Activated naive CD4-positive, alpha-beta T cell treated with anti-CD3 and anti-CD28 coated beads, Interleukin-2, amount 50 U/mL, for 72 hours (primary cell): ENCODE measurements around the gene DMAC2. TPM values are rescaled to one million over a fixed set of nuclear protein-coding genes. Genes with fewer than 3 reads are reported as not detected.
A peak's percentile ranks its signal among the peaks of the same experiment; 100 is the strongest.
"Not testable (repeated sequence)": the region's sequence is repeated elsewhere in the genome, so short reads cannot be mapped to it uniquely, and the experiment has no call there.

Source experiments
- ATAC-seq, 2 donors: fragments of 150-1000 bp; cut with Tn5 transposase; 2 replicates each; pipeline ENCODE4 v1.10.0; 2021; ENCODE audit warnings: mild to moderate bottlenecking in 2 of 2, moderate library complexity in 2 of 2
- DNase-seq, 2 donors: peaks; one replicate each; pipeline ENCODE4 v3.0.0; 2021 to 2022; ENCODE audit warnings: low spot score in 2 of 2
- H3K27ac Mint-ChIP-seq, 2 donors: one replicate each; pipeline ENCODE4 v1.8.0; 2022; ENCODE audit warnings: mild to moderate bottlenecking in 2 of 2, mixed read lengths in 2 of 2
- H3K36me3 Mint-ChIP-seq, 2 donors: one replicate each; pipeline ENCODE4 v1.8.0; 2022; ENCODE audit warnings: mixed read lengths in 2 of 2
- H3K9me3 Mint-ChIP-seq, 2 donors: one replicate each; pipeline ENCODE4 v1.8.0; 2022; ENCODE audit warnings: mixed read lengths in 2 of 2
- total RNA-seq, 2 donors: library from RNA; stranded (reverse); gene quantifications; one replicate each; pipeline ENCODE4 v1.2.3, GENCODE V29; 2022

The DMAC2 gene
- total RNA-seq, 2 donors from 2014 or later, result 46.7 to 58.5 TPM

DNA sequence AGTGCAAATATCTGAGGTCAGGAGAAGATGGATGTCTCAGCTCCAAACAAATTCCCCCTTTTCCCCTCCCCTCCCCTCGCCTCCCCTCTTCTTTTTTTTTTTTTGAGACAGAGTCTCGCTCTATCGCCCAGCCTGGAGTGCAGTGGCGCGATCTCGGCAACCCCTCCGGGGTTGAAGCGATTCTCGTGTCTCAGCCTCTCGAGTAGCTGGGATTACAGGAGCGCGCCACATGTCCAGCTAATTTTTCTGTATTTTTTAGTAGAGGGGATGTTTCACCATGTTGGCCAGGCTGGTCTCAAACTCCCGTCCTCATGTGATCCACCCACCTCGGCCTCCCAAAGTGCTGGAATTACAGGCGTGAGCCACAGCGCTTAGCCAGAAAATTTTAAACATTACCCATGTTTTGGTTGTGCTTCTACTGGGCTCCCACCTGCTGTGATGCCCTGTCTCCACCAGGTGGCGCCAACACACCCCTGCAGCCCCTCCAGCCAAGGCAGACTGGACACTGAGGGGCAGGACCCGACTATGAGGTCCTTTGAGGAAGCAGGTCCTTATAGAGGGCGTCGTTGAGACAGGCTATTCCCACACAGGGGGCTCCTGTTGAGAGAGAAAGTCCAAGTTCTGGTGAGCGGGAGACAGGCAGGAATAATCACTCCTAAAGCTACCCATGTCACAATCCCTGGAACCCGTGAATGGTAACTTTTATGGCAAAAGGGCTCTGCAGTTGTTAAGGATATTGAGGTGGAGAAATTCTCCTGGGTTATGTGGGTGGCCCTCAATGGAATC is 9.6 kb upstream of the DMAC2 start:
- no peaks in the 10 kb centered on the region for H3K36me3 Mint-ChIP-seq
- no peaks in the 10 kb centered on the region for H3K9me3 Mint-ChIP-seq
- DNase-seq (peak; percentile 80 to 81), ATAC-seq (peak; percentile 92 to 95)
- H3K27ac Mint-ChIP-seq, result peak overlapping the region; percentile 59 to 90

DNA sequence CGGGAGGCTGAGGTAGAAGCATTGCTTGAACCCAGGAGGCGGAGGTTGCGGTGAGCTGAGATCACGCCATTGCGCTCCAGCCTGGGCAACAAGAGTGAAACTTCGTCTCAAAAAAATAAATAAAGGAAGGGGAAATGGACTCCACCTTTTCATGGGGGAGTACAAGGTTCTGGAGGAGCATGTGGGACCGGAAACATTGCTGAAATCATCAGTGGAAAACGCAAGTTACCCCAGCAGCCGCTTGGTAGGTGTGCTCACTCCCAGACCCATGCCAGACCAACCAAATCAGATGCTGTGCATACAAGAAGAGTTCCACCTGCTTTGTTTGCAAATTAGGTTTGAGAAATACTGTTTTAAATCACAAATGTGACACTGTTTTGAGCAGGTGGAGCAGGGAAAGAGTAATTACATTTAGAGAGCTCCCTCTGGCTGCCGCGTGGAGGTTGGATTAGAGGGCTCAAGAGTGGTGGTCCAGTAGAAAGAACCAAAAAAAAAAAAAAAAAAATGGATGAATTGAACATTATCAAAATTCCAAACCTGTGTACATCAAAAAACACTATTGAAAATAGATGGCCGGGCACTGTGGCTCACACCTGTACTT is 8.1 kb upstream of the DMAC2 start:
- H3K36me3 Mint-ChIP-seq, result no peaks in the 10 kb centered on the region
- ATAC-seq, result no peak
- H3K9me3 Mint-ChIP-seq, result no peaks in the 10 kb centered on the region
- no peak overlapping the region for H3K27ac Mint-ChIP-seq
- no peak for DNase-seq

DNA sequence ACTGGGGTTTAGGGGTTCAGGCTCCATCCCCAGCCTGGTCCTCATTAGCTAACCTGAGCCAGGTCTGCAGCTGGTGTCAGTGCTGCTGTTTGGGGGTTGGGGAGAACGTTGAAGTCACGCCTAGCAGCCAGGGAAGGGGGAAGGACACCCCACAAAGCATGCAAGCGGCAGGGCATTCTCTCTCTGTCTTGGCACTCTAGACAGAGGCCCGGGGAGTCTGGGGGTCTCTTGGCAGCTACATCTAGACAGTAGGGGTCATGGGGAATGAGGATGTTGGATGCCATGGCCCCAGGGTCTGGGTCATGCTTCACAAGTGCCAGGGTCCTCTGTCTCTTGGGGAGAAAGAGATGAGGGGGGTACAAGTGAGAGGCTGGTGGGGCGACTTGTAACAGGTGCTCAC is 5.9 kb upstream of the DMAC2 start:
- no peaks in the 10 kb centered on the region for H3K36me3 Mint-ChIP-seq
- DNase-seq (no peak), ATAC-seq (no peak)

DNA sequence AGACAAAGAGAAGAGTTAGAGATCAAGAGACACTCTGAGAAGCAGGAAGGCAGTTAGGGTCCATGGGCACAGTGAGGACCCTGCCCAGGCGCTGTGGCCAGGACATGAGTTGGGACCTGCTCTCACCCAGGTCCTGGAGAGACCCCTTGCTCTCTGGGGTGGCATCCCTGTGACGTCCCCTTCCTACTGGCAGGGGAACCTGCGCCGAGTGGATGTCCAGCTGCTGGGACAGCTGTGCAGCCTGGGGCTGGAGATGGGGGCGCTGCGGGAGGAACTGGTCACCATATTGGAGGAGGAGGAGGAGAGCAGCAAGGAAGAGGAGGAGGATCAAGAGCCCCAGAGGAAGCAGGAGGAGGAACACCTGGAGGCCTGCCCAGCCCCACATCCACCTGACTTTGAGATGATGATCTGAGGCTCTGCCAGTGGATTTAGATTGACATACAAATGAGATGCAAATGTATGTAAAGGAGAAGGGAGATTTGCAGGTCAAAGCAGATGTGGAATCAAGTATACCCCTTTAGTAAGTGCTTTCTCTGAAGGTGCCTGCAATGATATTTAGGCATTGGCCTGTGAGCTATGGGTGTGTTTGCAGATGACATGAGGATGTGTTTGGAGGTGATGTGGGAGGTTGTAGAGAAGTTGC is 4.2 kb upstream of the DMAC2 start:
- peak overlapping the region in 1 of 2 donors; percentile 82 for H3K27ac Mint-ChIP-seq
- peak in 1 of 2 donors; percentile 35 for DNase-seq
- no peaks in the 10 kb centered on the region for H3K36me3 Mint-ChIP-seq
- no peak for ATAC-seq
- H3K9me3 Mint-ChIP-seq, result no peaks in the 10 kb centered on the region

More for the DNA sequence above, 5.9 kb upstream of the DMAC2 start:
- Mint-ChIP-seq H3K27ac (no peak overlapping the region), H3K9me3 (no peaks in the 10 kb centered on the region)

DNA sequence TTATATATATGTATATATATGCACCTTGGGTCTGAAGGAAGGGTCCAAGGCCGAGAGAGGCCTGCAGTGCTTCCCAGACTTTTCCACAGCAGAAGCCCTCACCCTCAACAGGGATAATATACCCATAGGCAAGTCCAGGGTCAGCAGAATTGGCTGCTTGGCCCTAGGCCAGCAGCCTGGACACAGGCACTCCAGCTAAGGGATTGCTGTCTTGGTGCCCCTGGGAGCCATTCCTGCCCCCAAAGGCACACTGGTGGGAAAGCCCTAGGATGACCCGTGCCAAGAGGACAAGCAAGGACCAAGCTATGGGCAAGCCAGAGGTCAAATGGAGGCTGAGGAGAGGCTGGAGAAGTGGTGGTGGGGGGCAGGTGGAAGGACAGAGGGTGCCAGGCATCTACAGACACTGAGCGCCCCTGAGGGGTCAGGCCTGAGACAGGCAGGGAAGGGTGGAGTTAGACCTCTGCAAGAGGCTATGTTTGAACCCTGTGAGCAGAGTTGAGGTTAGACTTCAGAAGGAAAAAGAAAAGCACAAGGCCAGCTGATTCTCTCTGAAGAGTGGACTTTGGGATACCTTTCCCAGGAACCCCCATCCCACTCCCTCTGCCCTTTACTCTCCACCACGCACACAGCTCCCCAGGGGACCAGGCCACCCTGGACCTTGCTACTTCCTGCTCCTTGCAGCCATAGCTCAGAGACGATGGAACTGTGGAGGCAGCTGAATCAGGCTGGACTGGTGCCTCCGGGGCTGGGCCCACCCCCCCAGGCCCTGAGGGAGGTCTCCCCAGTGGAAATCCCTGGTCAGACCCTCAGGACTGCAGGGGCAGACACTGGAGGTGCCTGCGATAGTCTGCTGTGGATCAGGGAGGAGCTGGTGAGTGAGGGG is 3.0 kb upstream of the DMAC2 start, which contains the start of gene ERICH4:
ERICH4 (plus strand) TSS at position 684 of the 883 bp plus-strand sequence; CDS start at position 698, 14 bp downstream.
- H3K9me3 Mint-ChIP-seq, result no peaks in the 10 kb centered on the region
- no peaks in the 10 kb centered on the region for H3K36me3 Mint-ChIP-seq
- peak in 1 of 2 donors; percentile 53 for DNase-seq
- peak within 1 kb of the TSS in 1 of 2 donors; percentile 82 for H3K27ac Mint-ChIP-seq
- no peak for ATAC-seq

DNA sequence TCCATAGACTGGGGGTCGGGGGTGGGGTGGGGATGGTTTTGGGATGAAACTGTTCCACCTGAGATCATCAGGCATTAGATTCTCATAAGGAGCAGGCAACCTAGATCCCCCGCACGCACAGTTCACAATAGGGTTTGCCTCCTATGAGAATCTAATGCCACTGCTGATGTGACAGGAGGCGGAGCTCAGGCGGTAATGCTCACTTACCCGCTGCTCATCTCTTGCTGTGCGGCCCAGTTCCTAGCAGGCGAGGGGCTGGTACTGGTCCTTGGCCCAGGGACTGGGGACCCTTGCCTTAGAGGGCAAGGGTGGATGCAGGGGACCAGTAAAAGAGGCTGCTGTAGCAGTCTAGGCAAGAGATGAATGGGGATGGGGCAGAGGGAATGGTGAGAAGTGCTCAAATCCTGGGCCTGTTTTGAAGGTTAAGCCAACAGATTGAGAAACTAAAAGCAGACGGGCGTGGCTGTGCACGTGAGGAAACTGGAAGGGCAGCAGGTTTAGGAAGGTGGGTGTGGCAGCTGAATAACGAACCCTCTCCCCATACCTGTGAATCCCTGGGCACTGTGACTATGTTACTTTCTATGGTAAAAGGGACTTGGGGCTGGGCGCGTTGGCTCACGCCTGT is 1.7 kb upstream of the DMAC2 start:
- Mint-ChIP-seq H3K27ac (peak overlapping the region in 1 of 2 donors; percentile 20), H3K9me3 (no peaks in the 10 kb centered on the region), H3K36me3 (no peaks in the 10 kb centered on the region)
- ATAC-seq (no peak), DNase-seq (peak in 1 of 2 donors; percentile 52)

DNA sequence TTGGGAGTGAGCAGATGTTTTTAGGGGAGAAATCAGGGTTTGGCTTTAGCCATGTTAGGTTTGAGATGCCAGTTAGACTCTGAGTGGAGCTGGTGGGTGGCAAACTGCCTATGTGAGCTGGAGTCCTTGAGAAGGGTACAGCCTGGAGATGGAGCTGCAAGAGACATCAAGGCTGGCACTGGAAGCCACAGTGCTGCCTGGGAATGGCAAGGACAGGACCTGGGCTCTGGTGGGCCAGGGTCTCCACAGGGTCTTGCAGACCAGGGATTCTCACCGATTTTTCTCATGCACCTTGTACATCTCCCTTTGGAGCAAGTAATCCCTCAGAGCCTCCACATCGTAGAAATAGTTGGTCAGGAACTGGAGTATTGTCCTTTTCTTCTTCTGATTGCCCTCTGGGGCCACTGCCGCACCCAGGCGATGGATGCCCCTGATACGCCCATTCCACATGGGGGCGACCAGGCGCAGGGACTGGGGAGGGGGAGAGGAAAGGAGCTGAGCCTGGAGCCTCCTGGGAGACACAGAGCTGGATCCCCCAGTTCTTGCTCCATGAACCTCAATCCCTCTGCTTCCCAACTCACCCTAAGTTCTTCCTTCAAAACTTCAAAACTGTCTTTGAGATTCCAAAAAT is 1.7 kb downstream of the DMAC2 start:
- no peak for ATAC-seq
- no peaks in the 10 kb centered on the region for H3K36me3 Mint-ChIP-seq
- peak overlapping the region in 1 of 2 donors; percentile 53 for H3K27ac Mint-ChIP-seq
- no peaks in the 10 kb centered on the region for H3K9me3 Mint-ChIP-seq
- DNase-seq, result peak in 1 of 2 donors; percentile 54

DNA sequence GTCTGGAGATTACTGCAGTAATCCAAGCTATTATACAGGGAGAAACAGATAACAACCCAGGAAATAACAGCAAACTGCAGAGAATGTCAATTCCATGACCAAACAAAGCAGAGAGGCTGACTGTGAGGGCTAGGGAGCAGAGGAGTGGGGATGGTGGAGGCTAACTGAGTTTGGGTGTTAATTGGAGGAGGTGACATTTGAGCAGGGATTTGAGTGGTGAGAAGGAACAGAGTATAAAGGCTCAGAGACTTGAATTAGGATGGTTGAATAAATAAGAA is 3.1 kb downstream of the DMAC2 start:
- Mint-ChIP-seq H3K36me3 (no peaks in the 10 kb centered on the region), H3K27ac (no peak overlapping the region), H3K9me3 (no peaks in the 10 kb centered on the region)
- ATAC-seq (no peak), DNase-seq (no peak)

DNA sequence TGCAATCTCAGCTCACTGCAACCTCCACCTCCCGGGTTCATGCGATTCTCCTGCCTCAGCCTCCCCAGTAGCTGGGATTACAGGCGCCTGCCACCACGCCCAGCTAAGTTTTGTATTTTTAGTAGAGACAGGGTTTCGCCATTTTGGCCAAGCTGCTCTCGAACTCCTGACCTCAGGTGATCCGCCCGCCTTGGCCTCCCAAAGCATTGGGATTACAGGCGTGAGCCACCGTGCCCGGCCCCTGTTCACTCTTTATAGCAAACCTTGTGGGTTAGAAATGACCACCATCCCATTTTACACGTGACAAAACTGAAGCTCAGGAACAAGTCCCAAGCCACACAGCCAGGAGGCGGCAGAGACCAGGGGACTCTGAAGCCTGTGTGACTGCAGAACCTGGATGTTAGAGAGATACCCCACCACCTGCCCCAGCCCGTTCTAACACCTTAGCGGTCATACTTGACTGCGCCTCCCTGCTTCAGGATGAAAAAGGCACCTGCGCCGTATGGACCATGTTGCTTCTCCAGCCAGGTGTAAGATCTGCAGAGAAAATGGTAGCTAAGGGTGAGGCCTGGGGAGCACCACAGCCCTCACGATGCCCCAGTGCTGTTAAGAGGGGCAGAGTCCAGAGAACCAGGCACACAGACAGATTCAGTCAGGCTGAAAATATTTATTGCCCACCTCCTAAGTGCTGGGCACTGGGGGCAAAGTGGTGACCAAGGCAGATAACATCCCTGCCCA is 3.6 kb downstream of the DMAC2 start:
- ATAC-seq (no peak), DNase-seq (peak in 1 of 2 donors; percentile 26)
- H3K27ac Mint-ChIP-seq, result peak overlapping the region in 1 of 2 donors; percentile 33
- H3K9me3 Mint-ChIP-seq, result no peaks in the 10 kb centered on the region
- no peaks in the 10 kb centered on the region for H3K36me3 Mint-ChIP-seq

DNA sequence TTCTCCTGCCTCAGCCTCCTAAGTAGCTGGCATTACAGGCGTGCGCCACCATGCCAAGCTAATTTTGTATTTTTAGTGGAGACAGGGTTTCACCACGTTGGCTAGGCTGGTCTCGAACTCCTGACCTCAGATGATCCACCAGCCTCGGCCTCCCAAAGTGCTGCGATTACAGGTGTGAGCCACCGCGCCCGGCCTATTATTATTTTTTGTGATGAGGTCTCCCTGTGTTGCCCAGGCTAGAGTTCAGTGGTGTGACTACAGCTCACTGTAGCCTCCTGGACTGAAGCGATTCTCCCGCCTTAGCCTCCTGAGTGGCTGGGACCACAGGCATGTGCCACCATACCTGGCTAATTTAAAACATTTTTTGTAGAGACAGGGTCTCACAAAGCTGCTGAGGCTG is 4.3 kb downstream of the DMAC2 start:
- not testable (repeated sequence) for H3K27ac Mint-ChIP-seq, ATAC-seq

DNA sequence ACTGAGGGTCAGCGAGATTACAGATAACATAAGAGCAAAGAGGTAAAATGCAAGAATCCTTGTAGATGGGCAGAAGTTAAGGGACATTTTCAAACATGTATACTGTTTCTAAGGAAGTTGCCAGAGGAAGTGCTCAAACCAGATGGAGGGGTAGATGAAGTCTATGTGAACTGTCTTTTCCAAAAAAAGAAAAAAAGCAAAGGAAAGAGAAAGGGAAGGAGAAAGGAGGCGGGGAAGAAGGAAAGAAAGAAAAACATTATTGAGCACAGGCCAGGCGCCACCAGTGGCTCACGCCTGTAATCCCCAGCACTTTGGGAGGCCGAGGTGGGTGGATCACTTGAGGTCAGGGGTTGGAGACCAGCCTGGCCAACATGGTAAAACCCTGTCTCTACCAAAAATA is 5.3 kb downstream of the DMAC2 start:
- Mint-ChIP-seq H3K9me3 (no peaks in the 10 kb centered on the region), H3K36me3 (no peaks in the 10 kb centered on the region), H3K27ac (no peak overlapping the region)
- no peak for ATAC-seq
- no peak for DNase-seq

More for the DNA sequence above, 4.3 kb downstream of the DMAC2 start:
- not testable (repeated sequence) for H3K36me3 Mint-ChIP-seq, H3K9me3 Mint-ChIP-seq, DNase-seq

DNA sequence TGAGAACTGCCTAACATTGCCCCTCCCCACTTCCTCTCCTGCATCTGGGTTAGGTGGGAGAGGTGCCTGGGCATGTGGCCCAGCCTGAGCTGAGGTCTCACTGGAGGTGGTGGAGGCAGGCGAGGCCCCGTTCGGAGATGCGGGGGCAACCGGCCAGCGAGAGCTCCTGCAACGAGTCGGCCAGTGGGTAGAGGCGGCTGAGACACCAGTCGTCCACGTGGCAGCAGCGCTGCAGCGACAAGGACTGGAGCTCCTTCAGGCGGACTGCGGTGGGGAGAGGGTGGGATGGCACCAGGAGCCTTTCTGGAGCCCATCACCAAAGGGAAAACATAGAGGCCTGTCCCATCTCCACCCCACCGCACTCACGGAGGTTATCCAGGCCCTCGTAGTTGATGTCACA is 6.5 kb downstream of the DMAC2 start:
- ATAC-seq (no peak), DNase-seq (no peak)
- Mint-ChIP-seq H3K27ac (peak overlapping the region in 1 of 2 donors; percentile 65), H3K36me3 (no peaks in the 10 kb centered on the region), H3K9me3 (no peaks in the 10 kb centered on the region)

DNA sequence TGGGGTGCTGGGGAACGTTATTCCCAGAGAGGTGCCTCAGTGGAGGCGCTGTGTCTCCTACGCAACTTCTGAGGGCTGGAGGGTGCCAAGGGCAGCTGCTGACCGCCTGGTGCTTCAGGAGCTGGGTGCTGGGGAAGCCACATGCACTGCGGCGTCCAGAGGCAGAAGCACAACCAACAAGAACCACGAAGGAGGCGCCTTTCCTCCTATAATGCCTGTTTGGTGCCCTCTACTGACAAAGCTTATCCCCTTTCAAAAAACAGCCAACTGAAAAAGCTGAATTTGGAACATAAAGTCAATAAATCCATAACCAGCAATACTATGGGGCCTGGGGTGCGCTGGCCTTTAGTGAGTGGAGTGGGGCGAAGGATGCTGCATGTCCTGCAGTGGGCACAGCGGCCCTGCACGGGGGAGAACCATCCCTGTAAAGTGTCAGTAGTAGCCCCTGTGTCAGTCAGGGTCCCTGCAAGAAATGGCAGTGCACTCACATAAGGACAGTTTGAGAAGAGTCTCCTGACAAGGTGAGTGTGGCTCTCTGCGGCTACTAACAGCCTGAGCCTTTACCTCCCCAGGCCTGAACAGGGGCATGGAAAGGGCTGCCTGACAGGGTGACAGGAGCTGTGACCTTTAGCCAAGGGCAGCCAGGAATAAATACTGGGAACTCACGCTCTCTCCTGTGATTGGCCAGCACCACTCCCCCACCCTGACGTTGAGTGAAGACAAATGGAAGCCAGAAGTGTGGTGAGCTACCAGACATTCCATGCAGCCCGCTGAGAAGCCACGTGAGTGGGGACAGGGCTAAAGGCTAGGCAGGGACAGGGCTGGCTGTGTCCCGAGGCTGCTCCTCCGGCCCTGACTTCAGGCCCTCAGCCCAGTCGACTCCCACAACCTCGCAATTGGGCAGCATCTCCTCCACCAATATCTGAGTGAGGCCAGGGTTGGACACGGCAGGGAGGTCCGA is 8.0 kb downstream of the DMAC2 start:
- Mint-ChIP-seq H3K9me3 (no peaks in the 10 kb centered on the region), H3K36me3 (no peaks in the 10 kb centered on the region), H3K27ac (peak overlapping the region; percentile 9 to 60)
- ATAC-seq, result no peak
- DNase-seq, result no peak

DNA sequence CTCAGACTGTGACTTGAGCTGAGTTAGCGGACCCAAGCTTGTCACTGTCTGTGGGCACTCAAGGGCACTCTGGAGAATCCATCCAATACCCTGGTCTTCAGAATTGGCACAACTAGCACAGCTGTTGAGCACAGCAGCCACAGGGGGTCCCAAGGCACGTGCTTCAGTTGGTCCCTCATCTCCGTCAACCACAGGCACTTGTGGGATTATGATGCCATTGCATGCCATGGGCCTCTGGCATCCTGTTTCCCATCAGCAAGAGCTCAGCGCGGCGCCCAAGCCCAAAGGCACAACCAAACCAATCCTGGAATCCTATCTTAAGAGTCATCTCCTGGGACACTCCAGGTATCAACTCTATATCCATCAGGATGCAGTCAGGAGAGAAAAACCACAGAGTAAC is 8.8 kb downstream of the DMAC2 start:
- no peak overlapping the region for H3K27ac Mint-ChIP-seq
- H3K36me3 Mint-ChIP-seq, result no peaks in the 10 kb centered on the region
- no peaks in the 10 kb centered on the region for H3K9me3 Mint-ChIP-seq
- ATAC-seq (no peak), DNase-seq (no peak)
